ENCODE results near the gene PRSS36. TPM values are rescaled to one million over a fixed set of nuclear protein-coding genes. Genes with fewer than 3 reads are reported as not detected.

Gene PRSS36
- total and polyA plus RNA-seq, 9 of the 15 experiments (the other 6 are each of a cell fraction or from before 2014, with no cell fraction given), result 0.09 to 1.2 (median 0.54) TPM; not detected in 2

DNA sequence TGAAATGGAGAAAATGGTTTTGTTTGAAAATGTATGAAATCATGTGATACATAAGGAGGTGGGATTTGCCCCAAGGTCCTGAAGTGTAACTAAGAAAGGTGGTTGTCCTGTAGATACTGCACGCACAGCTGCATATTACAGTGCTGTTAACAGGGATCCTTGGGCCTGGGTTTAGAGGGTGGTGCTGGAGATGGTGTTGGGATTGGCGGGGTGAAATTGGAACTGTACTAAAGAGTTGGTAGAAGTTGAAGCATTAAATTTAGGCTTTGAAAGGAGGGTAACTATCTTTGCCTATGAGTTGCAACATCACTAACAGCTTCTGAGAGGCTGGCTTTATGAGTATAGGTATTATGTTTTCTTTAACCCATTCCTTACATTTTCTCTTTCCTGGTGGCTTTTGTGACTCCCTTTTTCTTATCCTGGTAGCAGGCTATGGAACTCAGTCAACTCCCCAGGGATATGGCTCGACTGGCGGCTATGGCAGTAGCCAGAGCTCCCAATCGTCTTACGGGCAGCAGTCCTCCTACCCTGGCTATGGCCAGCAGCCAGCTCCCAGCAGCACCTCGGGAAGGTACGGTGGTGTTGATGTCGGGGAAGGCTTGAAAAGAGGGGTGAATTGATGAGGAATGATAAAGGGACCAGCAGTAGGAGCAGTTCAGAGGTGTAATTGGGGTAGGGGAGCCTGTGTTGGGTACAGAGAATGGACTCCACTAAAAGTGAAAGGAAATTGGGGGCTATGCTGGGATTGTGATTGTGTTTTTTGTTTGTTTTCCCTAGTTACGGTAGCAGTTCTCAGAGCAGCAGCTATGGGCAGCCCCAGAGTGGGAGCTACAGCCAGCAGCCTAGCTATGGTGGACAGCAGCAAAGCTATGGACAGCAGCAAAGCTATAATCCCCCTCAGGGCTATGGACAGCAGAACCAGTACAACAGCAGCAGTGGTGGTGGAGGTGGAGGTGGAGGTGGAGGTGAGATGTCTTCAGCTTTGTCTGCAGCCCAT lies 33.9 kb upstream of the PRSS36 start:
- in situ Hi-C loops (cut with MboI) (no loop called here), intact Hi-C loops (cut with micrococcal nuclease) (loop anchor here (10.0 kb wide), 1 partner anchor 261 kb away; the partner anchor contains the start of gene ZNF843)
- POLR2A ChIA-PET, result interaction anchor here (0.6 to 3.5 kb wide), 10 partner anchors 11 to 230 kb away, joined by 3 to 31 read pairs (median 4); no protein-coding TSS in a partner anchor
- no peak for FAIRE-seq
- Histone ChIP-seq H3K4me1 (replicated peaks in 1 of 2; ENCODE audit: control insufficient read depth in 2 of 2, insufficient read depth in 2 of 2, low read length in 2 of 2) (peaks cover 18 to 22% of the 10 kb centered on the region in 2 experiments), H3K4me2 (ENCODE audit: insufficient read depth, low read length) (peak overlapping the region; percentile 87; the same call in 1 of the 2 replicates), H3K27ac (ENCODE audit: extremely low read depth, low read depth, low read length) (peak overlapping the region; percentile 33; the same call in 1 of the 3 replicates), H3K79me2 (ENCODE audit: control insufficient read depth, insufficient read depth, low read length) (peaks cover 95% of the 10 kb centered on the region), H2AFZ (ENCODE audit: low read depth, low read length) (no peak overlapping the region), H3K4me3 (peak overlapping the region; percentile 81; the same call in 1 of the 2 replicates), H3K9me3 (replicated peaks; ENCODE audit: control insufficient read depth, insufficient read depth, low read depth, low read length) (no peaks in the 10 kb centered on the region), H3K36me3 (ENCODE audit: control insufficient read depth, insufficient read depth, low read length) (peaks cover 76% of the 10 kb centered on the region), H3K9ac (ENCODE audit: insufficient read depth in 1 of 2, low read depth in 2 of 2, low read length in 2 of 2) (peak overlapping the region; percentile 8 to 61; a peak in 2 of 4 replicates), H3K27me3 (ENCODE audit: control insufficient read depth in 2 of 2, insufficient read depth in 2 of 2, low read length in 2 of 2) (no peaks in the 10 kb centered on the region; a peak in 1 of 5 replicates), H3K9me1 (ENCODE audit: control insufficient read depth, insufficient read depth, low read length) (peaks cover 8% of the 10 kb centered on the region), H4K20me1 (replicated peaks; ENCODE audit: control insufficient read depth, insufficient read depth, low read length) (peaks cover 49% of the 10 kb centered on the region)
- DNase-seq (ENCODE audit: extremely low read depth in 1 of 4, low spot score in 3 of 4), result peak in 1 of 4 experiments; percentile 24
- 92% methylated on average over 10 of the region's 10 CpGs for WGBS (ENCODE audit: insufficient coverage, low coverage, missing lambda C conversion rate)
- CTCF ChIA-PET (ENCODE audit: low intra/inter-chr PET ratio), result no interaction called here
- BruUV-seq (replicated peaks), result no TSS peak
- ATAC-seq, result no peak
- TF ChIP-seq ZNF717 (CRISPR knock-in tag; IDR thresholded peaks at IDR 0.05), result no peak
- TF ChIP-seq, protein P1, sequence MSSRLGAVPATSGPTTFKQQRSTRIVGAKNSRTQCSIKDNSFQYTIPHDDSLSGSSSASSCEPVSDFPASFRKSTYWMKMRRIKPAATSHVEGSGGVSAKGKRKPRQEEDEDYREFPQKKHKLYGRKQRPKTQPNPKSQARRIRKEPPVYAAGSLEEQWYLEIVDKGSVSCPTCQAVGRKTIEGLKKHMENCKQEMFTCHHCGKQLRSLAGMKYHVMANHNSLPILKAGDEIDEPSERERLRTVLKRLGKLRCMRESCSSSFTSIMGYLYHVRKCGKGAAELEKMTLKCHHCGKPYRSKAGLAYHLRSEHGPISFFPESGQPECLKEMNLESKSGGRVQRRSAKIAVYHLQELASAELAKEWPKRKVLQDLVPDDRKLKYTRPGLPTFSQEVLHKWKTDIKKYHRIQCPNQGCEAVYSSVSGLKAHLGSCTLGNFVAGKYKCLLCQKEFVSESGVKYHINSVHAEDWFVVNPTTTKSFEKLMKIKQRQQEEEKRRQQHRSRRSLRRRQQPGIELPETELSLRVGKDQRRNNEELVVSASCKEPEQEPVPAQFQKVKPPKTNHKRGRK (tag; IDR thresholded peaks at IDR 0.05), result no peak
- 0 out of 4 replicates have a peak, but pooled peaks of 1 of the 2 experiments have one; percentile 18 for TF ChIP-seq FOXA3 (CRISPR knock-in tag; conservative IDR thresholded peaks at IDR 0.05 in 1 of 2, IDR thresholded peaks at IDR 0.05 in 1 of 2)
- TF ChIP-seq, protein P2, sequence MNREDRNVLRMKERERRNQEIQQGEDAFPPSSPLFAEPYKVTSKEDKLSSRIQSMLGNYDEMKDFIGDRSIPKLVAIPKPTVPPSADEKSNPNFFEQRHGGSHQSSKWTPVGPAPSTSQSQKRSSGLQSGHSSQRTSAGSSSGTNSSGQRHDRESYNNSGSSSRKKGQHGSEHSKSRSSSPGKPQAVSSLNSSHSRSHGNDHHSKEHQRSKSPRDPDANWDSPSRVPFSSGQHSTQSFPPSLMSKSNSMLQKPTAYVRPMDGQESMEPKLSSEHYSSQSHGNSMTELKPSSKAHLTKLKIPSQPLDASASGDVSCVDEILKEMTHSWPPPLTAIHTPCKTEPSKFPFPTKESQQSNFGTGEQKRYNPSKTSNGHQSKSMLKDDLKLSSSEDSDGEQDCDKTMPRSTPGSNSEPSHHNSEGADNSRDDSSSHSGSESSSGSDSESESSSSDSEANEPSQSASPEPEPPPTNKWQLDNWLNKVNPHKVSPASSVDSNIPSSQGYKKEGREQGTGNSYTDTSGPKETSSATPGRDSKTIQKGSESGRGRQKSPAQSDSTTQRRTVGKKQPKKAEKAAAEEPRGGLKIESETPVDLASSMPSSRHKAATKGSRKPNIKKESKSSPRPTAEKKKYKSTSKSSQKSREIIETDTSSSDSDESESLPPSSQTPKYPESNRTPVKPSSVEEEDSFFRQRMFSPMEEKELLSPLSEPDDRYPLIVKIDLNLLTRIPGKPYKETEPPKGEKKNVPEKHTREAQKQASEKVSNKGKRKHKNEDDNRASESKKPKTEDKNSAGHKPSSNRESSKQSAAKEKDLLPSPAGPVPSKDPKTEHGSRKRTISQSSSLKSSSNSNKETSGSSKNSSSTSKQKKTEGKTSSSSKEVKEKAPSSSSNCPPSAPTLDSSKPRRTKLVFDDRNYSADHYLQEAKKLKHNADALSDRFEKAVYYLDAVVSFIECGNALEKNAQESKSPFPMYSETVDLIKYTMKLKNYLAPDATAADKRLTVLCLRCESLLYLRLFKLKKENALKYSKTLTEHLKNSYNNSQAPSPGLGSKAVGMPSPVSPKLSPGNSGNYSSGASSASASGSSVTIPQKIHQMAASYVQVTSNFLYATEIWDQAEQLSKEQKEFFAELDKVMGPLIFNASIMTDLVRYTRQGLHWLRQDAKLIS (CRISPR knock-in tag; IDR thresholded peaks at IDR 0.05), result 0 out of 2 replicates have a peak, but pooled peaks have one; percentile 40
- TF ChIP-seq NELFE (IDR thresholded peaks at IDR 0.05; ENCODE audit: insufficient read depth, insufficient read length), result no peak
- TF ChIP-seq, protein P3, sequence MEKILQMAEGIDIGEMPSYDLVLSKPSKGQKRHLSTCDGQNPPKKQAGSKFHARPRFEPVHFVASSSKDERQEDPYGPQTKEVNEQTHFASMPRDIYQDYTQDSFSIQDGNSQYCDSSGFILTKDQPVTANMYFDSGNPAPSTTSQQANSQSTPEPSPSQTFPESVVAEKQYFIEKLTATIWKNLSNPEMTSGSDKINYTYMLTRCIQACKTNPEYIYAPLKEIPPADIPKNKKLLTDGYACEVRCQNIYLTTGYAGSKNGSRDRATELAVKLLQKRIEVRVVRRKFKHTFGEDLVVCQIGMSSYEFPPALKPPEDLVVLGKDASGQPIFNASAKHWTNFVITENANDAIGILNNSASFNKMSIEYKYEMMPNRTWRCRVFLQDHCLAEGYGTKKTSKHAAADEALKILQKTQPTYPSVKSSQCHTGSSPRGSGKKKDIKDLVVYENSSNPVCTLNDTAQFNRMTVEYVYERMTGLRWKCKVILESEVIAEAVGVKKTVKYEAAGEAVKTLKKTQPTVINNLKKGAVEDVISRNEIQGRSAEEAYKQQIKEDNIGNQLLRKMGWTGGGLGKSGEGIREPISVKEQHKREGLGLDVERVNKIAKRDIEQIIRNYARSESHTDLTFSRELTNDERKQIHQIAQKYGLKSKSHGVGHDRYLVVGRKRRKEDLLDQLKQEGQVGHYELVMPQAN (IDR thresholded peaks at IDR 0.05; ENCODE audit: borderline replicate concordance), result no peak

Data from K562 (cell line).